GM12875 (cell line): Measurements from ENCODE around the gene MPDU1.
A peak's percentile ranks its signal among the peaks of the same experiment; 100 is the strongest.

Experiments used
- H3K4me3 ChIP-seq: one replicate; pipeline ENCODE4 v1.5.1; 2011; ENCODE audit warnings: low read depth, low read length, control low read depth
- CTCF ChIP-seq: IDR thresholded peaks from 2 replicates; pipeline ENCODE4 v1.5.1; 2011; ENCODE audit warnings: low read depth, mild to moderate bottlenecking, control low read depth, inconsistent platforms, low read length, moderate library complexity, borderline replicate concordance; ENCODE audit not compliant: insufficient read depth

MPDU1 gene

DNA sequence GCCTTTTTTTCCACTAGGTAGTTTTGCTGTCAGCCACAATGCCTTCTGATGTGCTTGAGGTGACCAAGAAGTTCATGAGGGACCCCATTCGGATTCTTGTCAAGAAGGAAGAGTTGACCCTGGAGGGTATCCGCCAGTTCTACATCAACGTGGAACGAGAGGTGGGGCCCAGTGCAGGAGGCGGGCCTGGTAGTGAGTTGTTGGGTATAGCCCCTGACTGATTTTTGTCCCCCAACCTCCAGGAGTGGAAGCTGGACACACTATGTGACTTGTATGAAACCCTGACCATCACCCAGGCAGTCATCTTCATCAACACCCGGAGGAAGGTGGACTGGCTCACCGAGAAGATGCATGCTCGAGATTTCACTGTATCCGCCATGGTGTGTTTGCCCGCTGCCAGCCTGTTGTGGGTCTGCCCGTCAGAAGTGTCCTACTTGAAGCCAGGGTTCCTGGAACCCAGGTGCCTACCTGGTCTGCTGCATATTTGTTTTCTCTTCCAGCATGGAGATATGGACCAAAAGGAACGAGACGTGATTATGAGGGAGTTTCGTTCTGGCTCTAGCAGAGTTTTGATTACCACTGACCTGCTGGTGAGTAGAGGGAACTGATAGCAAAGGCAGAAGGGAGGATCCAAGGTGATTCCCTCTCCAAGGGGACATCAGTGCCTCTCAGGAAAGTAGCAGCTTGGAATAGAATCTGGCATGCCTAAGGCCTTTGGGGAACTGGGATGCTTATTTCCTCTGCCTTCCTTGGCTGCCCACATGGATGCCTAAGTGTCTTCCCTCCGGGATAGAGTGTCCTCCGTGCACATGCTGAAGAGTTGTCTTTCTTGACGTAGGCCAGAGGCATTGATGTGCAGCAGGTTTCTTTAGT is 6.1 kb upstream of the MPDU1 start:
- H3K4me3 ChIP-seq = no peak overlapping the region
- no peak for TF ChIP-seq CTCF

DNA sequence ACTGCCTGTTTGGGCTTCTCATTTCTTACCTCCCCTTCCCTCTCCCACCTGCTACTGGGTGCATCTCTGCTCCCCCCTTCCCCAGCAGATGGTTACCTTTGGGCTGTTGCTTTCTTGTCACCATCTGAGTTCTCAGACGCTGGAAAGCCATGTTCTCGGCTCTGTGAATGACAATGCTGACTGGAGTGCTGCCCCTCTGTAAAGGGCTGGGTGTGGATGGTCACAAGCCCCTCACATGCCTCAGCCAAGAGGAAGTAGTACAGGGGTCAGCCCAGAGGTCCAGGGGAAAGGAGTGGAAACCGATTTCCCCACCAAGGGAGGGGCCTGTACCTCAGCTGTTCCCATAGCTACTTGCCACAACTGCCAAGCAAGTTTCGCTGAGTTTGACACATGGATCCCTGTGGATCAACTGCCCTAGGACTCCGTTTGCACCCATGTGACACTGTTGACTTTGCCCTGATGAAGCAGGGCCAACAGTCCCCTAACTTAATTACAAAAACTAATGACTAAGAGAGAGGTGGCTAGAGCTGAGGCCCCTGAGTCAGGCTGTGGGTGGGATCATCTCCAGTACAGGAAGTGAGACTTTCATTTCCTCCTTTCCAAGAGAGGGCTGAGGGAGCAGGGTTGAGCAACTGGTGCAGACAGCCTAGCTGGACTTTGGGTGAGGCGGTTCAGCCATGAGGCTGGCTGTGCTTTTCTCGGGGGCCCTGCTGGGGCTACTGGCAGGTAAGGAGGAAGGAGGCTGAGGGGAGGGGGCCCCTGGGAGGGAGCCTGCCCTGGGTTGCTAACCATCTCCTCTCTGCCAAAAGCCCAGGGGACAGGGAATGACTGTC is 4.4 kb upstream of the MPDU1 start, which contains the start of gene CD68:
CD68 (plus strand) TSS at position 638 of the 833 bp plus-strand sequence; CDS start at position 678, 40 bp downstream.
- H3K4me3 ChIP-seq = no peak within 1 kb of the TSS
- no peak for TF ChIP-seq CTCF

DNA sequence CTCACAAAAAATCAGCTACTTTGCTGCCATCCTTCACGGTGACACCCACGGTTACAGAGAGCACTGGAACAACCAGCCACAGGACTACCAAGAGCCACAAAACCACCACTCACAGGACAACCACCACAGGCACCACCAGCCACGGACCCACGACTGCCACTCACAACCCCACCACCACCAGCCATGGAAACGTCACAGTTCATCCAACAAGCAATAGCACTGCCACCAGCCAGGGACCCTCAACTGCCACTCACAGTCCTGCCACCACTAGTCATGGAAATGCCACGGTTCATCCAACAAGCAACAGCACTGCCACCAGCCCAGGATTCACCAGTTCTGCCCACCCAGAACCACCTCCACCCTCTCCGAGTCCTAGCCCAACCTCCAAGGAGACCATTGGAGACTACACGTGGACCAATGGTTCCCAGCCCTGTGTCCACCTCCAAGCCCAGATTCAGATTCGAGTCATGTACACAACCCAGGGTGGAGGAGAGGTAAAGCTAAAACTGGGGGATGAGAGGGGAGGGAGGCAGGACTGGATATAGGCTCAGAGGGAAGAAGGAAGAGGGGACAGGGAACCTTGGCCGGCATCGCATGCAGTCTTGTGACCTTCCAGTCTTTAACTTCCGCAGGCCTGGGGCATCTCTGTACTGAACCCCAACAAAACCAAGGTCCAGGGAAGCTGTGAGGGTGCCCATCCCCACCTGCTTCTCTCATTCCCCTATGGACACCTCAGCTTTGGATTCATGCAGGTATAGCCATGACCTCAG is 3.6 kb upstream of the MPDU1 start:
- no peak overlapping the region for H3K4me3 ChIP-seq
- no peak for TF ChIP-seq CTCF

GRCh38 chr17:7580604-7581575 is 2.8 kb upstream of the MPDU1 start:
- H3K4me3 ChIP-seq = no peak overlapping the region
- TF ChIP-seq CTCF = no peak

DNA sequence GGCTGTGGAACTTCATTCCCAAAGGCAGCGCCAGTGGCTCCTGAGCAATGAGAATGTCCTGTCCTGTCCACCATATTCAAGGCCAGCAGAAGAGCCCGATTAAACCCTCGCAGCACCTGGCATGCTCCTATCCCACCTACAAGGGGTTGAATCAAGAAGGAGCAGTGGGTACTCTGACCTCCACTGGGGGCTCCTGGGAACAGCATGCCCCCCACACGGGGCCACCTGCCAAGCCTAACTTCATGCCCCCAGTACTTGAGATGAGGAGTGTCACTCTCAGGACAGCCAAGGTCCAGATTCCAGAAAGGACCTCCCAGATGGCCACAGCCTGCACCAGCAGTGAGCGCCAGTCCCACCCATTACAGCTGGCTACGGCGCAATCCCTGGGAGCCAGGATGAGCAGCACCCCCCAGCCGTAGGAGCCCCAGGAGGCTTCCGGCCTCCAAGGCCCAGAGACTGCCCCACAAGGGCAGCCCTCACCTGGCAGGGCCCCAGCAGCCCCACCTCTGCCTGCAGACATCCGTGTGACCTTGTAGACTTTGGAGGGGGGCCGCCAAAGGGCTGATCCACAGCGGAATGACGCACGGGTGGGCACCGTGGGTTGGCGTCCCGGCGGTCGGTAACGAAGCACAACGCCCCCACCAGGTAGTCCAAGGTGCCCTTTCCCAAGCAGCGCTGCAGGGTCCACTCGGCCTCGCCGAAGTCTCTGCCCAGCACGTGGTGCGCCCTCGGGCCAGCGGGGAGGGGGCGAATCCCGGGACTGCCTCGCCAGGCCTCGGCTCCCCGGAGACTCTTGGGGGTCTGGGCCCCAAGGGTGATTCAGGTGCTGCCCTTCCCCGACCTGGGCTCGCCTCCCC is 1.0 kb upstream of the MPDU1 start:
- TF ChIP-seq CTCF = no peak
- H3K4me3 ChIP-seq = peak overlapping the region; percentile 70
